ENCODE data around the gene TTC39A. TPM values are rescaled to one million over a fixed set of nuclear protein-coding genes. Genes with fewer than 3 reads are reported as not detected.

TTC39A gene
- total RNA-seq: 3.3 and 4.7 TPM in 2 replicates

DNA sequence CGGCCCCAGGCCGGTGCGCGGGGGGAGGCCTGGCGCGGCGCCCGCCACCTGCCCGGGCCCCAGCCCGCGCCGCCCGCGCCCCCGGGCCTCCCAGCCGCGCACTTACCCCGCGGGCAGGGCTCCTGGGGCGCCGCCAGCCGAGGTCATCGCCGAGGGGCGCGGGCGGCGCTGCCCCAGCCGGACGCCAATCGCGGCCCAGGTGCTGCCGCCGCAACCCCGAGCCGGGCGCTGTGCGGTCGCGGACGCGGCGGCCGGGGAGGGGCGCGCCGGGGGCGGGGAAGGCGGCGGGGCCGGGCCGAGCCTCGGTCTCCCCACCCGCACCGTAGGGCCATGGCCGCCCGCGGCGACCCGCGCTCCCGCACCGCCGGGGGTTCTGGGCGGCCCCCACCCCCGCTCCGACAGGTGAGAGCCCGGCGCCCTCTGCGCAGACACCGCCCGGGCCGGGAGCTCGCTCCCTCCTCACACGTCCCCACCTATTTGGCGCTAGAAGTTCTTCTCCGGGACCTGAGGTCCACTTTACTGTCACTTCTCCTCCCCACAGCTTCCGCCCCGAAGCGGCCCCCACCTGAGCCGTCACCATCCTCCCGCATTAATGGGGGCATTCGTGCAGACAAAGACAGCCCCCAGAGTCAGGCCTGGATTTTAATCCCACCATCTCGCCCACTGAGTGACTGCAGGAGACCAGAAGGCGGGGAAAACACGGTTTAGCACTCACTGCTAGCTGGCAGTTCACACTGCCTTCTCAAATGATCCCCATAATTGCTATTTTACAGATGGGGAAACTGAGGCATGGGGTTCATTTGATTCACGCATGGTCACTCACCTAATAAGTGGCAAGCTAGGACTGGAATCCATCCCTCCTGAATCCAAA, at the start of gene TTC39A:
Gene TTC39A (minus strand): TSS at position 232 of the 871 bp plus-strand sequence. CDS start 85 bp downstream, at position 147.

Other genes with a start within 250 kb of the TTC39A start
- not detected in 2 replicates for gene C1orf185, start 228.3 kb downstream of the TTC39A start, total RNA-seq
- 149 and 195 TPM in 2 replicates for gene RNF11, start 94.3 kb downstream of the TTC39A start, total RNA-seq
- gene EPS15, start 188.7 kb upstream of the TTC39A start, total RNA-seq: 56.7 and 76.1 TPM in 2 replicates

Measured in aortic smooth muscle cell (primary cell).